Activated naive CD4-positive, alpha-beta T cell treated with anti-CD3 and anti-CD28 coated beads, Interleukin-2, amount 50 U/mL, for 16 hours (primary cell): ENCODE measurements around the gene BSDC1.

ENCODE experiments used
- DNase-seq: peaks from one replicate; pipeline ENCODE4 v3.0.0-alpha.2; 2020

The BSDC1 gene

GRCh38 chr1:32393136-32393535 is 1.1 kb downstream of the BSDC1 start:
- no peak for DNase-seq

DNA sequence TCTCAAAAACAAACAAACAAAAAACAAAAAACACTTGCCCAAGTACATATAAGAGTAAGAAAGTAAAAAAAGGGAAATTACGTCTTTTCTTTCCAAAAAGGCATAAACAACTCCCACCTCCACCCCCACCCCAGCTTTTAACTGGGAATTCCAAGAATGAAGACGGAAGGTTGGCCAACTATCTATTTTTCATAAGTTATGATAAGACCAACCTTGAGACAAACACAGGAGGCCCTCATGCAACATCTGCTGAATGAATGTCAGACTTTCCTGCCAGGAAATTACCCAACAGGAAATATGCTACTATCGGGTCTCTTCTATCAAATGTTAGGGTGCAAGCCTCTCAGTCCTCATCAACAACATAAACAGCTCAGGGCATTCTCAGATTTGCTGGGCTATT is 1.9 kb downstream of the BSDC1 start:
- DNase-seq: no peak

DNA sequence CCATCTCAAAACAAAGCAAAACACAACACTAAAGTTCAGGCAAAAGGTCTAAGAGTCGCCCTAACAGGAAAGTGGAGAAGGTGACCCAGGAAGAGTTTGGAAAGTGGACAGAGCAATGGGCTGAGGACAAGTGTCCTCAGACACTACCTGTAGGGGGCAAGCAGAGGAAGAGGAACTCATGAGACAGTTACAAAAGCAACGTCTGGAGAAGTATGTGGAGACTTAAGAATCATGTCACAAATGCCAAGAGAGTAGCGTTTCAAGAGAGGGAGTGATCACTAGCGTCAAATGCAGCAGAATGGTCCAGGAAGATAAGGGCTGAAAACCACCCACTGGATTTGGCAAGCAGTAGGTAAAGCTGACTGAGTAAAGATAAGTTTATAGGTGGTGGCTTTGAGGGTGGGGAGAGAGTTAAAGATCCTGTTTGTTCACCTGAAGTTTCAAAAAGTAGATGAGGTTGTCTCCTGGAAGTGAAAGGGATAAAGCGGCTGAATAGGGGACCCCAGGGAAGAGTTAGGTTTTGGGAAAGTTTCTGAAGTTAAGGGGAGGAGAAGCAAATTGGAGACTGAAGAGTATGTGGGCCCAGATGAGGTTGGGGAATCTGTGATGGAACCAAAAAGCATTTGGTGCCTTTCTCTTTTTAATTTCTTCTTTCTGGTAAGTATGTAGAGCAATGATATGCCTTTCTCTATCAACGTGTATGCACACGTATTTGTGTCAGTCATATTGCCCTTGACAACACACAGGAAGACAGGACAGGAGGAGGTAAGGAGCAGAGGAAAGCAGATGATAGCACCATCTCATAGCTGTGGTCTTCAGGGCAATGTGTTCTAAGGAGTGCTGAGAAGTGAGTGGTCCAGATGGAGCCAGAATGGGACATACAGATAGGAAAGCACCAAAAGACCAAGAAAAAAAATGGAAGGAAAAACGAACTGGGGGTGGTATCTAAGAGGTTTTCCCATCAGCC is 3.1 kb downstream of the BSDC1 start:
- DNase-seq: no peak

- DNase-seq: no peak
These were observed 5.6 kb downstream of the BSDC1 start for GRCh38 chr1:32388641-32389040.

DNA sequence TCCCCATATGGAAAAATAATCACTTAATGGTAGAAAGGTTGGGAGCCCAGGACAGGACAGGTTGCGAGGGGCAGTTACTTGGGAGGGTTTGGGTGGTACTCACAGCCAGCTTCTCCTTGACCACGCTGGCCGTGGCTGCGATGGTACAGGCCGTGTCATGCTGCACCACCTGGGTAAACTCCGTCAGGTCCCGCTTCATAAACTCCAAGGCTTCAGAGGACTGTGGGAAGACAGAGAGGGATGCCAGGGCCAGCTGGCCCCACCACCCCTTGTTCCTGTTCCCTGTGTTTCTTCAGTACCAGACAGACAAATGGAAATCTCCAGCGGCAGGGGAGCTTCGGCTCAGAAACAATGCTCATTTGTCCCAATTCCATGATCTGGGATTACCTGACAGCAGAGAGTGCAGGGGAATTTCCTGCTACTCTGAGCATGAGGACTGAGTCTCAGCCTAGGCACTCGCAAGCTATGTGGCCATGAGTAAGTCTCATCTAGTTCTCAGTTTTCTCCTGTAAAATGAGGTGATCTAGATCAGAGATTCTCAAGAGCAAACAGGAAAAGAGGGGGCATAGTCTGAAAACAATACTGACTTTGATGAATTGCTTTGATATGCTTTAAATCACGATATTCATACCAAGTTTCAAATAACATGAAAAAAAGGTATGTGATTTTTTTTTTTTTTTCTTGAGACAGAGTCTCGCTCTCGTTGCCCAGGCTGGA is 7.4 kb downstream of the BSDC1 start:
- DNase-seq: no peak

- no peak for DNase-seq
These were observed 14.2 kb downstream of the BSDC1 start for GRCh38 chr1:32380057-32380456.

DNA sequence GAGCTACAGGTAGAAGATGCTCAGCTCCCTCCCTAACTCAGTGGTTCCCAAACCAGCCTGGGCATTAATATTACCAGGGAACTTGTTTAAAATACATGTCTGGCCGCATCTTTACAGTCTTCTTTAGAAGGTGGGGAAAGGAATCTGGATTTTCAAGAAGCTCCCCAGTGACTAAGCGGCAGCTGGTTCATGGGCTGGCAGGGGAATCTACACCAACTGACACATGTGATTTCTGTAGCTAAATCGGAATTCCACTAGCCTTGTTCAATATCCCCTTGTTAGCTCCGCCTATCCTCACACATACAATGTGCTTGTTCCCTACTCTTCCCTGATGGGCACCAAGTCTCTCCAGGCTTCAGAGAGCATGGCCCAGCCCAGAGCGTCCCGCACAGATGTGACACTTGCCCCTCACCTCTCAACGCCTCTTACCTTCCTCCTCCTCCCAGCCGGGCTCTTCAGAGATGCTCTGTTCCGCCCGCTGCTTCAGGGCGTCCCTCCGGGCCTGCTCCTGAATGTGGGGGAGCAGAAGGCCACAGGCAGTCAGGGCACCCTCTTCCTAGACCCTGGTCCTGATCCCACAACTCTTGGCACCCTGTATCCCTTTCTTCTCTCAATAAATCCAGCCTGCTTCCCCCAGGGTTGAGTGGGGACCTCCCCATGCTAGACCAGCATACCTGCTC is 16.6 kb downstream of the BSDC1 start:
- no peak for DNase-seq

GRCh38 chr1:32376199-32376598 is 18.0 kb downstream of the BSDC1 start:
- no peak for DNase-seq

DNA sequence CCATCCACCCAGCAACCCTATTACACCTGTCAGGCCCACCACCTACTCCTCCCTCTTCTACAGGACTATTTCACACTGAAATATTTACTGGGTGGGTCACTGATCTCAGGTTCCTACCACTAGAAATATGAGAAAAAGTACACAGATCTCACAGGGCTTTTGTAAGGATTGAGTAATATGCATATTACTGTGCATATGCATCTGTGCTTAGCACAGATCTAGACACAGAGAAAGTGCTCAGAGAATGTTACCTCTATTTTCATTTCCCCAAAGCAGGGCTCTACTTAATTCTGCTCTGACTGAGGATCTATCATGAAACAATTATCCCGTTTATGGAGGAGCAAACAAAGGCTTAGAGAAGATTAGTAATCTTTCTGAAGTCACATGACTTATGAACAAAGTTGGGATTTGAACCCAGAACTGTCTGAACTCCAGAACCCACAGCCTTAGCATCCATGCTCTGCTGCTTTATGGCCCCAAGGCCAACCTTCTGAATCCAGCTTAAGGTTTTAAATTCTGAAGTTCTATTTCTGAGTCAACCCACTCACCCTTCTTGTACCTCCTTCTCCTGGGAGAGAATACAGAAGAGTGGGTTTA is 20.1 kb downstream of the BSDC1 start:
- no peak for DNase-seq

DNA sequence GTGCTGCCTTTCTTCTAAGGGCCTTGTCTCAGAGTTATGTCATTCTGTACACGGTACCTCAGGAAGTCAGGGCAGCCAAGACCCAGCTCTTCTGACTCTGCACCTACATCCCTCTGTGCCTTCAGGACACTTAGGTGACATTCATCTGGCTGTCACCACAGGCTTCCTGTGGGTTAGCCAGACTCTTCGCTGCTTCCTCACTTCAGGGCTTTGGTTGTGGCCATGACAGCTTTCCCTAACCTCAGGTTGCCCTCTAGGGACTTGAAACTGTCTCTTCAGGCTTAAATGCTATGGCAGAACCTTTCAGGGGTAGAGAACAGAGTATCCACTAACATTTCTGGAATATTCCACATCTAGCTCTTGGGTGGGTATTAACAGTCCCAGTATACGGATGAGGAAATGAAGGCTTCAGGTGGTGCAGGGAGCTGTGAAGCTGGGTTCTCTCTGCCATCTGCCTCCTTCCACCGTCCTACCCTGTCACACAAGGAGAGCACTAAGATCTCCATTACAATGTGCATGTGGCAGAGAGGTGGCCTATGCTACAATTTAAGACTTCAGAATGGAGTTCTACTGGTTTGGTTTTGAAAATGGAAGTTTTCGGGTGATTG is 22.0 kb downstream of the BSDC1 start:
- no peak for DNase-seq

DNA sequence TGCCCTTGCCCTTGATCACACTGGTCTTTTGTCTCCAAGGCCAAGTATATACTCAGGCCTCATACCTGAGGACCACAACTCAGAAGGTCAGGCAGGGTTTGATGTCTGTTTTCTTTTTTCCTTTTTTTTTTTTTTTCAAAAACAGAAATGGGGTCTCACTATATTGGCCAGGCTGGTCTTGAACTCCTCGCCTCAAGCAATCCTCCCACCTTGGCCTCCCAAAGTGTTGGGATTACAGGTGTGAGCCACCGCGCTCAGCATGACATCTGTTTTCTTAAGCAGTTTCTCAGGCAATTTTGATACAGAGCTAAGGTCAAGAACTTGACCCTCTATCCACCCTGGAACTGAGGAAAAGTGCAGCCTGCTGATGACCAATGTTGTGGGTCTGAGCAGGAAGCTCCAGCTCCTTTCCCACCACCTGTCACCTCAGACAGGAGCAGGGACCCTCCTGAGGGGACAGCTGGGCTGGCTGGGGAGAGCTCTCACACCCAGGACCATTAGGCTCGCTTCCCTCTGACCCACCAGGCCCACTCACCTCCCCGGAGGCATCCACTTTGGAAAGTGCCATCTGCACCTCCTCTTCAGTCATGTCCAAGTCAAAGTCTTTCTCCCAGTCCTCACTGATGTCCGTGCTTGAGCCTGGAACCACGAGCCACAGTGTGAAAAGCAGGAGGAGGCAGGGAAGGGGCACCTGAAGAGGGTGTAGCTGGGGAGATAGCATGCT is 26.2 kb downstream of the BSDC1 start:
- no peak for DNase-seq

DNA sequence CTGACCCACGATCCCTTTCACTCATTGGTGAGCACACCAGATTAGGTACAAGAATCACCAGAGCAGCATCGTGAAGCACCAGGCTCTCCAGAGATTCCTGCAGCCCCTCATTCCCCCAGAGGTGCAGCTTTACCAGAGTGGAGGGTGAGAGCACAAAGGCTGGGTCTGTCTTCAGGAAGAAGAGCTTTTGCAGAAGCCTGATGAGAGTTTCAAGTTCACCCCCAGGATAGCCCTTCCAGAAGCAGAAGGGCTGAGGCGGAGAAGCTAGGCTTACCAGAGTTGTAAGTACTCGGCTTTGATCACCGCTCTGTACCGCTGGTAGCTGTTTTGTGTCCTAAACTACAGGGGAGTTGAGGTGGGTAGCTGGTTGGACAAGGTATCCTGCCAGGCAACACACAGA is 28.8 kb downstream of the BSDC1 start:
- DNase-seq: no peak

DNA sequence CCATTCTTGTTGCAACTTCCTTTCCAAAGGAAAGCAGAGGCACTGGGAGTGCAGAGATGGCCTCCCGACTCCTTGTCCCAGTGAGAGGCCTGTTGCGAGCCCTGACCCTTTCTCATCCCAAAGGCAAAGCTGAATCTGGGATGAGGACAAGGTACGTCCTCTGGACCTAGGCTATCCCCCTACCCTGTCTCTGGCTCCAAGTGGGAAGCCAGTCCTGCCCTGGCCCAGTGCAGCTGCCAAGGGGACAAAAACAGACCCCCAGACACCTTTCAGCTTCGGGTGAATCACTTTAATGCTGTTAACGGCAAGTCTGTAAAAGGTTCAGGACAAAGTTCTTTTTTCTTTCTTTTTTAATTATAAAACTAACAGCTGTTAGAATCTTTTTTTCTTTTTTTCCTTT is 29.4 kb downstream of the BSDC1 start:
- DNase-seq: no peak

DNA sequence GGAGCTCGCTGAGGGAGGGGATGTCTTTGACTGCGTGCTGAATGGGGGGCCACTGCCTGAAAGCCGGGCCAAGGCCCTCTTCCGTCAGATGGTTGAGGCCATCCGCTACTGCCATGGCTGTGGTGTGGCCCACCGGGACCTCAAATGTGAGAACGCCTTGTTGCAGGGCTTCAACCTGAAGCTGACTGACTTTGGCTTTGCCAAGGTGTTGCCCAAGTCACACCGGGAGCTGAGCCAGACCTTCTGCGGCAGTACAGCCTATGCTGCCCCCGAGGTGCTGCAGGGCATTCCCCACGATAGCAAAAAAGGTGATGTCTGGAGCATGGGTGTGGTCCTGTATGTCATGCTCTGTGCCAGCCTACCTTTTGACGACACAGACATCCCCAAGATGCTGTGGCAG is 30.5 kb downstream of the BSDC1 start:
- no peak for DNase-seq

GRCh38 chr1:32362474-32363313 is 31.5 kb downstream of the BSDC1 start, which contains the start of the genes FAM229A and TSSK3:
FAM229A (minus strand) TSS chr1:32362485; CDS start chr1:32362091, 394 bp downstream.
TSSK3 (plus strand) TSS chr1:32362539; CDS start chr1:32362702, 163 bp downstream.
- no peak for DNase-seq

- peak; percentile 49 for DNase-seq
These were observed 32.4 kb downstream of the BSDC1 start for GRCh38 chr1:32361674-32362473.

DNA sequence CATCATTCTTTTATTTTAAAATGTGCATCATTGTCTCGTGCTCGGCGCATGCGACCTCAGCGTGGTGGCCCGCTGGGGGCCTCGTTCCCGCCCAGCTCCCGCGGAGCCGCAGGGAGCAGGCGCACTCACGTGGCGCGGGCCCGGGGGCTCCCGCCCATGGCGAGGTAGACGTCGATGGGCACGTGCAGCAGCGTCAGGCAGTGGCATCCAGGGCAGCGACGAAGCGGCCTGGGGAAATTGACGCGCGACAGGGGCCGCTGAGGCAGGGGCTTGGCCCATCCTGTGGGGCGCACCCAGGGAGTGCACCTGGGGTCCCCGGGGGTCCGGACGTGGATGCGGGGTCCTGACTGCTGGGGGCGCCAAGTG is 33.0 kb downstream of the BSDC1 start:
- DNase-seq: no peak

- no peak for DNase-seq
These were observed 35.8 kb downstream of the BSDC1 start for GRCh38 chr1:32358435-32358834.

- no peak for DNase-seq
These were observed 36.6 kb downstream of the BSDC1 start for GRCh38 chr1:32357614-32358013.

DNA sequence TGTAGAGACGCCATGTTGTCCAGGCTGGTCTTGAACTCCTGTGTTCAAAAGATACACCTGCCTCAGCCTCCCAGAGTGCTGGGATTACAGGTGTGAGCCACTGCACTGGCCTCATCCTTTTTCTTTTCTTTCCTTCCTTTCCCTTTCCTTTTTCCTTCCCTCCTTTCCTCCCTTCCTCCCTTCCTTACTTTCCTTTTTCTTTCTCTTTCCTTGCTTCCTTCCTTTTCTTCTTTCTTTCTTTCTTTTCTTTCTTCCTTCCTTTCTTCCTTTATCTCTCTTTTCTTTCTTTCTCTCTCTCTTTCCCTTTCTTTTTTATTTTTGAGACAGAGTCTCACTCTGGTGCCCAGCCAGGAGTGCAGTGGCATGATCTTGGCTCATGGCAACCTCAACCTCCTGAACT is 37.8 kb downstream of the BSDC1 start:
- DNase-seq: no peak
